IPS-NIHi11 (cell line): ENCODE results near the gene KRT32.

ENCODE experiments used
- DNase-seq: peaks from one replicate; pipeline ENCODE4 v3.0.0; 2012; ENCODE audit warnings: mixed read lengths, low spot score

Gene KRT32

GRCh38 chr17:41466988-41467387 lies at the start of gene KRT32:
Gene KRT32 (minus strand): TSS chr17:41467386. CDS start chr17:41467325, 61 bp downstream.
- no peak for DNase-seq

GRCh38 chr17:41516830-41517283 lies 49.7 kb upstream of the KRT32 start:
- DNase-seq, result no peak

- no peak for DNase-seq
Observed at GRCh38 chr17:41516147-41516829, 49.1 kb upstream of the KRT32 start.

- no peak for DNase-seq
Observed at GRCh38 chr17:41513168-41513547, 46.0 kb upstream of the KRT32 start.

GRCh38 chr17:41512546-41513167 lies 45.5 kb upstream of the KRT32 start:
- no peak for DNase-seq

- DNase-seq, result no peak
Observed at GRCh38 chr17:41511716-41512115, 44.5 kb upstream of the KRT32 start.

- DNase-seq, result peak; percentile 69
Observed at GRCh38 chr17:41511116-41511515, 43.9 kb upstream of the KRT32 start.

GRCh38 chr17:41510251-41511065 lies 43.3 kb upstream of the KRT32 start:
- DNase-seq, result peak; percentile 60

- DNase-seq, result no peak
Observed at GRCh38 chr17:41507315-41507880, 40.2 kb upstream of the KRT32 start.

- no peak for DNase-seq
Observed at GRCh38 chr17:41505809-41506767, 38.9 kb upstream of the KRT32 start.

- DNase-seq, result no peak
Observed at GRCh38 chr17:41505007-41505808, 38.0 kb upstream of the KRT32 start, which contains the start of gene KRT13. Gene KRT13 (minus strand): TSS chr17:41505612. CDS start chr17:41505550, 62 bp downstream.

GRCh38 chr17:41504246-41504977 lies 37.2 kb upstream of the KRT32 start:
- DNase-seq, result no peak

GRCh38 chr17:41503202-41503601 lies 36.0 kb upstream of the KRT32 start:
- DNase-seq, result no peak

- DNase-seq, result no peak
Observed at GRCh38 chr17:41500131-41500911, 33.1 kb upstream of the KRT32 start.

GRCh38 chr17:41499714-41500113 lies 32.5 kb upstream of the KRT32 start:
- no peak for DNase-seq

GRCh38 chr17:41498276-41498675 lies 31.1 kb upstream of the KRT32 start:
- no peak for DNase-seq

GRCh38 chr17:41496803-41497484 lies 29.8 kb upstream of the KRT32 start:
- DNase-seq, result peak; percentile 89

- no peak for DNase-seq
Observed at GRCh38 chr17:41494524-41494923, 27.3 kb upstream of the KRT32 start.
